ENCODE data around the gene ITPR3.

DNA sequence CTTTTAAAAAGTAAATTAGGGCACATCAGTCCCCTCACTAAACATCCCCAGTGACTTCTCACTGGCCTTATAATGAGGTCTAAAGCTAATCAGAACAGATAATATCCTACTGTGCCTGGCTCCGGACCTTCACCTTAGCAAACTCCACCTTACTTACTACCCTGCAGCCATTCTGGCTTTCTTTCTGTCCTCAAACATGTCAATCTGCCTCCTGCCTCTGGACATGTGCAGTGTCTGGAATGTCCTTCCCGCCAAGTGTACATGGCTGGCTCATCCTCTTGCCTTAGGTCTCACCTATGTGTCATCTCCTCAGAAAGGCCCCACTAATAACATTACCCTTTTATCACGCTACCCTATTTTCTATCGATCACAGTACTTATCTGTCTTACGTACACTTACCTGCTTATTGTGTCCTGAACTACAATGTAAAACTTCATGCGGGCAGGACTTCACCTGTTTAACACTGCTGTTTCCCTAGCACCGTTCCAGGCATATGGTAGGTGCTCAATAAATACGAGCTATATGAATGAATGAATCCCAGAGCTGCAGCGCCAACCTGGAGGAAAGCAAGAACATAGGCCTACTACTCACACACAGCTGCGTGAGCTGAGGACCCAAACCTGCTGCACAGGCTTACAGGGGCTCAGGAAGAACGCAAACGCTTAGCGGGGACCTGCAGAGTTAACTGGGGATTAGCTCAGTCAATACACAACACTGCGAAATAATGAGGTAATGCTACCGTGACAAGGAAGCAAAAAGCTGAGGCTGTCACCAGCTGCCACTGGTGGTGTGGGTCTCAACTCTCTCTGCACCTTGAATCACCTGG lies 89.4 kb downstream of the ITPR3 start:
- TF ChIP-seq EZH2 (IDR thresholded peaks at IDR 0.05; ENCODE audit: insufficient read depth, poor library complexity, severe bottlenecking) (no peak), EZH2phosphoT487 (IDR thresholded peaks at IDR 0.05; ENCODE audit: insufficient read depth, low read depth) (no peak)

All from GM23248 (cell line).